Uterus (tissue), 4 donors: ENCODE results near the gene FUBP1. TPM values are rescaled to one million over a fixed set of nuclear protein-coding genes. Genes with fewer than 3 reads are reported as not detected.
"Not testable (repeated sequence)": the region's sequence is repeated elsewhere in the genome, so short reads cannot be mapped to it uniquely, and the experiment has no call there.

Source experiments
- DNase-seq, 2 donors: peaks; one replicate each; pipeline ENCODE4 v3.0.0-alpha.2; 2019 to 2020
- H3K27ac ChIP-seq, 2 donors: fragments of 200-600 bp; sonication (generic); 1 replicate in 1 of 2; 2 replicates in 1 of 2; pipeline ENCODE4 v1.5.1; 2016 to 2018
- H3K27me3 ChIP-seq, 2 donors: fragments of 200-600 bp; sonication (generic); one replicate each; pipeline ENCODE4 v1.5.1; 2018 to 2019; ENCODE audit warnings: control low read depth in 1 of 2
- H3K36me3 ChIP-seq, 2 donors: fragments of 200-600 bp; sonication (generic); one replicate each; pipeline ENCODE4 v1.5.1; 2019; ENCODE audit warnings: control low read depth in 1 of 2
- H3K4me1 ChIP-seq, 2 donors: fragments of 200-600 bp; sonication (generic); one replicate each; pipeline ENCODE4 v1.5.1; 2018 to 2019; ENCODE audit warnings: control low read depth in 1 of 2
- H3K4me3 ChIP-seq, 2 donors: fragments of 200-600 bp; sonication (generic); 1 replicate in 1 of 2; 2 replicates in 1 of 2; pipeline ENCODE4 v1.5.1; 2018 to 2019; ENCODE audit warnings: mild to moderate bottlenecking in 1 of 2
- H3K9me3 ChIP-seq, 2 donors: fragments of 200-600 bp; sonication (generic); one replicate each; pipeline ENCODE4 v1.5.1; 2019; ENCODE audit warnings: control low read depth in 1 of 2
- CTCF ChIP-seq, 4 experiments: fragments of 200-600 bp in 2 of 4; fragments of 450-650 bp in 2 of 4; sonication (generic) in 2 of 4; IDR thresholded peaks; one replicate each; pipeline ENCODE4 v1.5.1; 2016 to 2019; ENCODE audit warnings: antibody characterized with exemption in 4 of 4, mild to moderate bottlenecking in 2 of 4, moderate library complexity in 1 of 4
- POLR2A ChIP-seq, 2 donors: fragments of 450-650 bp; IDR thresholded peaks; one replicate each; pipeline ENCODE4 v1.6.1; 2016; ENCODE audit warnings: antibody characterized with exemption in 2 of 2, mild to moderate bottlenecking in 1 of 2, moderate library complexity in 1 of 2
- intact Hi-C: fragments of 100-400 bp; cut with DNase I; formaldehyde crosslinking; loops from one replicate; pipeline ENCODE4 v1.15.1; 2023; ENCODE audit warnings: low total_unique reads
- total RNA-seq, 4 donors: library from RNA; depleted of rRNA in 3 of 4; stranded (reverse); fragments of >200 nt in 3 of 4; gene quantifications; one replicate each; pipeline versions ENCODE4 v1.1.0 to v1.2.4, GENCODE V29; 2014 to 2023
- donor health status: DM: yes; HTN: yes; CAD: no.

FUBP1 gene
- total RNA-seq, 4 donors from 2014 or later, result 40.6 to 300 (median 116) TPM

GRCh38 chr1:78005448-78005722 lies 26.5 kb upstream of the FUBP1 start:
- no peaks in the 10 kb centered on the region for H3K9me3 ChIP-seq
- no peaks in the 10 kb centered on the region for H3K27me3 ChIP-seq
- no peak for DNase-seq
- H3K36me3 ChIP-seq, result no peaks in the 10 kb centered on the region
- peak overlapping the region; percentile 49 to 61 for H3K4me3 ChIP-seq
- peak overlapping the region; percentile 87 to 98 for H3K27ac ChIP-seq
- peaks cover 7 to 8% of the 10 kb centered on the region in 2 donors for H3K4me1 ChIP-seq
- intact Hi-C loops, result no loop called here
- TF ChIP-seq POLR2A (IDR thresholded peaks at IDR 0.05) (no peak), CTCF (IDR thresholded peaks at IDR 0.05) (no peak)

GRCh38 chr1:78004719-78005447 lies 26.0 kb upstream of the FUBP1 start, which contains the start of gene DNAJB4:
TSS of gene DNAJB4 (plus strand) at chr1:78004939. CDS start at chr1:78005111, 172 bp downstream.
- no peaks in the 10 kb centered on the region for H3K9me3 ChIP-seq
- DNase-seq, result peak; percentile 51 to 90
- H3K36me3 ChIP-seq, result no peaks in the 10 kb centered on the region
- peak within 1 kb of the TSS; percentile 49 to 61 for H3K4me3 ChIP-seq
- TF ChIP-seq CTCF (IDR thresholded peaks at IDR 0.05) (peak in 1 of 4 experiments; percentile 18), POLR2A (IDR thresholded peaks at IDR 0.05) (peak; percentile 90 to 100)
- intact Hi-C loops, result no loop called here
- H3K4me1 ChIP-seq, result peaks cover 2 to 8% of the 10 kb centered on the region in 2 donors
- H3K27ac ChIP-seq, result peak within 1 kb of the TSS; percentile 87 to 98
- no peaks in the 10 kb centered on the region for H3K27me3 ChIP-seq

DNA sequence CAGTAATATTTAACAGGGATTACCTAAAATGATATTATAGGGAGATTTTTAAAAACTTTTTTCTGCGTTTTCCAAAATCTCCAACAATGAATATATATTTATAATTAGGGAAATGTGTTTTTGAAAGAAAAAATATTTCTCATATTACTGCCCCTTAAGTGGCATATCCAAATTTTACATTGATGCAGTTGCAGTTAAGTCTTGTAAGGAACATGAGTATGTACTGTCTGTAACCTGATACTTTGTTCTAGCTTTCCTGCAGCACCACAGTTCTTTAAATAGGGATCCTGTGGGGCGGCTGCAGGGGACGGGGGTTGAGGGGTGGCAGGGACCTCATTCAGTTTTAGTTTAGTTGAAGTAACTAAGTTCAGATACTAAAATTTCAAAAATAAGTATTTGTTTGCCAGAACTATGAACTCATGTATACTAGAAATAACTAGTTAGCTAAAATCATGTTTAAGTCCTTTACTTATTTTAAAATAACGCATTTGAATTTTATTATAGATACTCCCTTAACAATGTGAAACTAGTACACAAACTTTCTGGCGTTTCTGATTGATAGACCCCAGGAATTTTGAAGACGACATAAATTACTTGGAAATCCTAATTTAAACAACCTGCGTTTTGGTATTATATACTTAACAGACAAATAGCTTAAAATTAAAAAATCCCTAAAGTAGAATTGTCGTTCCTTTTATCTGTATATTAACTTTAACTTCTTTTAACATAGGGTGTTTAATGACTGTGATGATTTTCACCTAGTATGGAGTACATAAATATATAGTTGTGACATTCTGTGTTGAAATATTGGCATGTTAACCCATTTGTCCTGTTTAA lies 25.2 kb upstream of the FUBP1 start:
- Histone ChIP-seq H3K27me3 (no peaks in the 10 kb centered on the region), H3K4me3 (peak overlapping the region; percentile 49 to 61), H3K36me3 (no peaks in the 10 kb centered on the region), H3K27ac (peak overlapping the region; percentile 87 to 98), H3K9me3 (no peaks in the 10 kb centered on the region), H3K4me1 (peaks cover 0 to 8% of the 10 kb centered on the region in 2 donors)
- intact Hi-C loops, result no loop called here
- peak; percentile 42 to 53 for DNase-seq
- TF ChIP-seq CTCF (IDR thresholded peaks at IDR 0.05) (no peak), POLR2A (IDR thresholded peaks at IDR 0.05) (no peak)

- no peak for TF ChIP-seq CTCF (IDR thresholded peaks at IDR 0.05)
- no peak for TF ChIP-seq POLR2A (IDR thresholded peaks at IDR 0.05)
- H3K27ac ChIP-seq, result peak overlapping the region; percentile 87 to 98
- H3K4me3 ChIP-seq, result no peak overlapping the region
- intact Hi-C loops, result no loop called here
- H3K27me3 ChIP-seq, result no peaks in the 10 kb centered on the region
- H3K36me3 ChIP-seq, result no peaks in the 10 kb centered on the region
- peaks cover 0 to 8% of the 10 kb centered on the region in 2 donors for H3K4me1 ChIP-seq
- no peak for DNase-seq
- no peaks in the 10 kb centered on the region for H3K9me3 ChIP-seq
These were observed 24.3 kb upstream of the FUBP1 start for GRCh38 chr1:78003070-78003746.

- H3K9me3 ChIP-seq, DNase-seq, intact Hi-C loops, H3K27me3 ChIP-seq, H3K4me1 ChIP-seq, H3K27ac ChIP-seq, H3K4me3 ChIP-seq, H3K36me3 ChIP-seq: not testable (repeated sequence)
These were observed 21.7 kb upstream of the FUBP1 start for GRCh38 chr1:78000536-78000935.
